Measurements from ENCODE around the gene HMCN2.
A peak's percentile ranks its signal among the peaks of the same experiment; 100 is the strongest.

HMCN2 gene

DNA sequence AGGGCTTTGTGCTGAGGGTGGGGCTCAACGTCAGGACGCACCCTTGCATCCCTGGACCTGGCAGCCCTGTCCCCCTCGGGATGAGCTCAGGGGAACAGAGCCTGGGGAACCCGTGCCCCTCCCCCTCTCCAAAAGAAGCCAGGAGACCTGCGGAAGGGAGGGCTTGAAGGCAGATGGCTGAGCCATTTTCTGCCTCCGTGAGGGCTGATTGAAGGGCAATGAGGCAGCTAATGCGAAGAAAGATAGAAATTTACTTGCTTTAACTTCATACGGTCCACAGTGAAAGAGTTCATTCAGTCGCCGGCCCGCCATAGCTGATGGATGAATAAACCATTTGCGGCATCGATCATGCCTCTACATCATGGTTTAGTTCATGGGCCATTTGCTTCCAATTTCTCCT is 208.0 kb downstream of the HMCN2 start:
- DNase-seq: no peak

DNA sequence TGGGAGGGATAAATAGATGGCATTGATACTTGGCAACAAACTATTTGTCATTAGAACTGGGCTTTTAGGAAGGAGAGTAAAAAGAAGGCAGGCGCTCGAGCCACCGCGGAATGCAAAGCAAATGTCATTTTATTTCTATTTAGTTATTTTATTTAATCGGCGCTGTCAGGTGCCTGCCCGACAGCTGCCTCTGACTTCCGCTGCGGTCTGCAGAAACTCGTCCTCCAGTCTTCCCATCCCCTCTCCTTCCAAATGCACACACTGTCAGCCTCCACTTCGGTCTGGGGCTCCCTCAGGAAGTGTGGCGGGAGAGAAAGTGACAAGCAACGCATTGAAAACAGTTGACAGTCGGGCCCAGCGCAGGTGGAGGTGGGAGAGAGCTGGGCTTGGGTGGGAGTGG is 208.5 kb downstream of the HMCN2 start:
- DNase-seq: no peak

DNA sequence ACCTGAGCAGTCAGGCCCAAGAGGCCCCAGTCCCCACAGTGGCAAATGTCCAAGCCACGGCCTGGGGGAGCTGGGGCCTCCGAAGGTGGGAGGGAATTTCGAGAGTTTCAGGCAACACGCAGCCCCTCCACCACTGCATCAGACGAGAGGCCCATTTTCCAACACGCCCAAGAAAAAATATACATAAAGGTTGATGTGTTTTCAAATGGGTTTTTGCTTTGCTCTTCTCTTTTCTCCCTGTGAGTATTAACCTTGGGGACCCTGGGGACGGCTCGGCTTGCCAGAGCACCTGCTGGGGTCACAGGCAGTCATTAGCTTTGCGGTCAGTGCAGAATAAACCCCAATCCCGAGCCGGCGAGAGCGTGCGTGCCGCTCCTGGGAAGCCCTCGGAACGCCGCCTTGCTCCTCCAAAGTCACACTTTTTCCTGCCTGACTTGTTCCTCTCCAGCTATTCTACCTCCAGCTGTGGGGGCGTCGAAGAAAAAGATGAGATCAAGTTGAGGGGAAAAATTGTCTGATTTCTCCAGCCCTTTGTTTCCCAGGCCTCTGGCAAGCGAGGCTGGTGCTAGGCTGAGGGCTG is 210.7 kb downstream of the HMCN2 start:
- no peak for DNase-seq

GRCh38 chr9:130477564-130477963 is 212.0 kb downstream of the HMCN2 start:
- no peak for DNase-seq

GRCh38 chr9:130478152-130478551 is 212.6 kb downstream of the HMCN2 start:
- DNase-seq: no peak

DNA sequence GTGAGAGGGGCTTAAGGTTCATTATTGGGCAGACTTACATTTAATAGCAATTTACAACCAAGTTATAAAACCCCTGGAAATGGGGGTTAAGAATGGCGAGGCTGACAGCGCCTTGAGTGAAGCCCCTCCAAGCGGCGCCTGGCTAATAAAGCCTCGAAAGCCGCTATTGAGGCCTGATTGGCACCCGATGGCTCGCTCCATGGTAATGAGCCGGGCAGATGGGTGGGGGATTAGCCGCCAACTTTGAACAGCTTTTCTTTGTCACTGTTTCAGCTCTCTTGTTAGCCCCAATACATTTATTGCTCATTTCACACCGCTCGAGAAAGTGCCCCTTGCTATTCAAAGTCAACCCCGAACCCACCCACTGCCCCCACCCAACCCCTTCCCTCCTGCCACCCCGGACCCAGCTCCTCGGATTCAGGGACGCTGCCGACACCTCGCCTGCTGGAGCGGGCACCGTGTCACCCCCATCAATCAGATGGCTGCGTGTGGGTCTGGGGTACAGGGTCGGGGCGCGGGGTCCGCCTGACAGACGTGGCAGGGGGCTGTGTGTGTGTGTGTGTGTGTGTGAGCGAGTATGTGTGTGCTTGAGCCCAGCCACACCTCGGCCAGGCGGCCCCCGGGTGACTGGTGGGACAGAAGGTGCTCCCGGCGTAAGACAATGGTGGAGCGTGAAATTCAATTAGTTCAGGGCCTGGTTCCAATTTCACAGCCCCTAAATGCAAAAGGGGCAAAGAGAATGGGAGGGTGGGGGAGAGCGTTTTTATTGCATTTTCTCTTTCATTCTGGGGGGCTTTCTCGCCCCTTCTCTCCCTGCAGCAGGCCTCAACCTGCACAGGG is 213.4 kb downstream of the HMCN2 start:
- DNase-seq: no peak

DNA sequence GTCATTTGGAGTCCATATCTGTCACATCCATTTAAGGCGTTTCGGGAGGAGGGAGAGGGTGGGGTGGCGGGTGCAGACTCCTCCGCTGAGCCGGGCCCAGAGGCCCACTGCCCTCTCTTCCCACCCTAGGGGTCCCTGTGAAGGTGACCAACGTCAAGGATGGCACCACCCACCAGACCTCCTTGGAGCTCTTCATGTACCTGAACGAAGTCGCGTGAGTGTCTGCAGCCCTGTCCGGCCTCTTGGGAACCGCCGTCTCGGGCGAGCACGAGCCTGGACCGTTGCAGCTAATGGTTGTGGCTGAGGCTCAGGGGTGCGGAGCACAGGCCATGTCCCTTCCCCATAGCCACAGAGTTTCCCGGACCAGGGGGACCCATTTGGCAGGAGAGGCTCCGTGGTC is 214.0 kb downstream of the HMCN2 start:
- no peak for DNase-seq

DNA sequence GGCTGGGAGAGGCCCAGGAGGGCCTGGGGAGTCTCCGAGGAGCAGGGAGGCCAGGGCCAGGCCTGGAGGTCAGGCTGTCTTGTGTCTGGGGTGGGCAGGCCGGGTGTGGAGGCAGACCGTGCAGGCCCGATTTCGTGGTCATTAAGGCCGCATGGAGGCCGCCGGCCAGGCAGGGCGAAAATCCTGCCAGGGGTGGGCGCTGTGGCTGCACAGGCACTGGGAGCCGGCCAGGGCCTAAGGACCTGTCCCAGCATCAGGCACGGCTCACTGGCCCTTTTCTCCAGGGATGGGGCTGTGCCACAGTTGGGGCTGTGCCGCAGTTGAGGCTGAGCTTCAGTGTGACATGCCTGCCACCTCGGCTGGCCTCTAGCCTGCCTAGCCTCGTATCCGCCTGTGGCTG is 215.1 kb downstream of the HMCN2 start:
- DNase-seq: peak in 5 of 14 donors; percentile 11 to 62 (median 19)

- no peak for DNase-seq
These were observed 216.9 kb downstream of the HMCN2 start for GRCh38 chr9:130482463-130482862.

DNA sequence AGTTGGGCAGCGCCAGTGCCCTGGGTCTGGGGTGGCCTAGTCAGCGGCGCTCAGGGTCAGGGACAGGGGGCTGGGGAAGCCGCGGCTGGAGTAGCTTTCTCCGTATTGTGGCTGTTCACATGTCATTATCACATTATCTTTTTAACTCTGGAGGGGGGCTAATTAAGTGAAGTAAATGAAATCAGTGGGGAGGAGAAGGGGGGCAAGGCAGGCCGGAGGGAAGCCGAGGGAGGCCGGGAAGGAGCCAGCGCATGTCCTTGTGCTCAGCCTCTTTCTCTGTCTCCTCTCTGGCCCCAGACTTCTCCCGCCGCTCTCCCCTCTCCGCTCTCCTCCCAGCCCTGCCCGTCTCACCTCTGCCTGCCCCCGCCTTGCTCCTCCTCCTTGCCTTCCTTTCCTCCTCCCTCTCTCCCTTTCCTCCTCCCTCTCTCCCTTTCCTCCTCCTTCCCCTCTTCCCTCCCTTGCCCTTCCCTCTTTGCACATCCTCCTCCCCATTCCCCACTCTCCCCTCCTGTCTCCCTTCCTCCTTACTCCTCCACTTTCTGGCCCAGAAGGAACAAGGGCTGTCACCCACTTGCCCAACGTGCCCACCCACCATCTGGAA is 217.9 kb downstream of the HMCN2 start:
- no peak for DNase-seq
